Stimulated activated naive CD8-positive, alpha-beta T cell treated with anti-CD3 and anti-CD28 coated beads, Interleukin-15, Interleukin-2, amounts not matched to agents 100 ng/mL and 50 ng/mL, for 24 hours (primary cell): ENCODE data around the gene SLCO3A1.

Experiments used
- H3K27ac Mint-ChIP-seq: one replicate; pipeline ENCODE4 v1.8.0; 2021; ENCODE audit warnings: mild to moderate bottlenecking, mixed read lengths
- H3K27me3 Mint-ChIP-seq: one replicate; pipeline ENCODE4 v1.8.0; 2021; ENCODE audit warnings: mixed read lengths
- H3K36me3 Mint-ChIP-seq: one replicate; pipeline ENCODE4 v1.8.0; 2021; ENCODE audit warnings: low read depth, mixed read lengths
- H3K4me1 Mint-ChIP-seq: one replicate; pipeline ENCODE4 v1.8.0; 2021; ENCODE audit warnings: low read depth, mixed read lengths
- H3K4me3 Mint-ChIP-seq: one replicate; pipeline ENCODE4 v1.8.0; 2021; ENCODE audit warnings: mild to moderate bottlenecking, mixed read lengths
- H3K9me3 Mint-ChIP-seq: one replicate; pipeline ENCODE4 v1.8.0; 2021; ENCODE audit warnings: mixed read lengths

The SLCO3A1 gene

GRCh38 chr15:92118936-92119325 is 265.4 kb downstream of the SLCO3A1 start:
- H3K27me3 Mint-ChIP-seq, result no peaks in the 10 kb centered on the region
- H3K9me3 Mint-ChIP-seq, result peaks cover 6% of the 10 kb centered on the region
- H3K4me1 Mint-ChIP-seq, result no peaks in the 10 kb centered on the region
- H3K27ac Mint-ChIP-seq, result no peak overlapping the region
- no peak overlapping the region for H3K4me3 Mint-ChIP-seq
- H3K36me3 Mint-ChIP-seq, result peaks cover 25% of the 10 kb centered on the region

DNA sequence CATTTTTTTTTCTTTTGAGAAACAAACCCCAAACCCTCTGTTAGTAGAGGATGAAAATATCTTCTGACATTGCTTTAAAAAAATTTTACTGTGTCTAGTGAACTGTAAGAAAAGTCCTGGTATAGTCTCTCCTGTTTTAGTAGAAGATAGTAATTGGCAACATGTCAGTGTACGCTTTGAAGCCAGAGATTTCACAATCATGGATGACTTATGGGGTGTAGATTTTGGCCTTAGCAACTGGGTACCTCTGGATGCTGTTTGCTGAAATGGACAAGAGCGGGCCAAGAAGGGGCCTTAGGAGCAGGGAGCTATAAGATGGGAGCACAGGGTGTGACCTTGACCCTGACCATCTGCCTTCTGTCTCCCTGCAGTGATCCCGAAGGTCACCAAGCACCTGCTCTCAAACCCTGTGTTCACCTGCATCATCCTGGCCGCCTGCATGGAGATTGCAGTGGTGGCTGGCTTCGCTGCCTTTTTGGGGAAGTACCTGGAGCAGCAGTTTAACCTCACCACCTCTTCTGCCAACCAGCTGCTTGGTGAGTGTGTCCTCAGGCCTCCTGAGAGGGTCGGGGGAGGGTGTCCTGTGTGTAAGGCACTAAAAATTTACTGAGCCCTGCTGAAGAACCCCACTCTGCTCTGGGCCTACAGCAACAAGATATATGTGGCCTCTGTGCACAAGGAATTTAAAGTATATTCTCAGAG is 266.7 kb downstream of the SLCO3A1 start:
- Mint-ChIP-seq H3K9me3 (peaks cover 6% of the 10 kb centered on the region), H3K27ac (no peak overlapping the region)

GRCh38 chr15:92121047-92121446 is 267.5 kb downstream of the SLCO3A1 start:
- no peaks in the 10 kb centered on the region for H3K4me1 Mint-ChIP-seq
- H3K9me3 Mint-ChIP-seq, result peaks cover 6% of the 10 kb centered on the region
- no peak overlapping the region for H3K27ac Mint-ChIP-seq
- H3K4me3 Mint-ChIP-seq, result no peak overlapping the region
- H3K36me3 Mint-ChIP-seq, result peaks cover 25% of the 10 kb centered on the region
- H3K27me3 Mint-ChIP-seq, result no peaks in the 10 kb centered on the region

More for the DNA sequence above, 266.7 kb downstream of the SLCO3A1 start:
- H3K4me1 Mint-ChIP-seq, result no peaks in the 10 kb centered on the region
- H3K36me3 Mint-ChIP-seq, result peaks cover 25% of the 10 kb centered on the region
- H3K27me3 Mint-ChIP-seq, result no peaks in the 10 kb centered on the region
- no peak overlapping the region for H3K4me3 Mint-ChIP-seq

DNA sequence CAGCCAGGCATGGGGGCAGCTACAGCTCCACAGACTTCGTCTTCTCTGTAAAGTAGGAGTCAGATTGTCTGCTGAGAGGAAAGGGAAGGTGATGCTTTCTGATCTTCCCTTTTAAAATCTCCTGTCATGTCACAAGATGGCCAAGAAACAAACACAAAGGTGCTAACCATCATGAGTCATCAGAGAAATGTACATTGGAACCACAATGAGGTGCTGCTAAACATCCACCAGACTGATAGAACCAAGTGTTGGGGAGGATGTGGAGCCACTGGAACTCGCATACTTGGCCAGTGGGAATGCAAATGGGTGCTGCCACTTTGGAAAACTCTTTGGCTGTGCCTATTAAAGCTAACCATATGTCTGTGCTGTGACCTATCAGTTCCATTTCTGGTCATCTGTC is 268.8 kb downstream of the SLCO3A1 start:
- Mint-ChIP-seq H3K27ac (no peak overlapping the region), H3K4me1 (no peaks in the 10 kb centered on the region), H3K36me3 (peaks cover 29% of the 10 kb centered on the region), H3K9me3 (peaks cover 6% of the 10 kb centered on the region), H3K27me3 (no peaks in the 10 kb centered on the region), H3K4me3 (no peak overlapping the region)

DNA sequence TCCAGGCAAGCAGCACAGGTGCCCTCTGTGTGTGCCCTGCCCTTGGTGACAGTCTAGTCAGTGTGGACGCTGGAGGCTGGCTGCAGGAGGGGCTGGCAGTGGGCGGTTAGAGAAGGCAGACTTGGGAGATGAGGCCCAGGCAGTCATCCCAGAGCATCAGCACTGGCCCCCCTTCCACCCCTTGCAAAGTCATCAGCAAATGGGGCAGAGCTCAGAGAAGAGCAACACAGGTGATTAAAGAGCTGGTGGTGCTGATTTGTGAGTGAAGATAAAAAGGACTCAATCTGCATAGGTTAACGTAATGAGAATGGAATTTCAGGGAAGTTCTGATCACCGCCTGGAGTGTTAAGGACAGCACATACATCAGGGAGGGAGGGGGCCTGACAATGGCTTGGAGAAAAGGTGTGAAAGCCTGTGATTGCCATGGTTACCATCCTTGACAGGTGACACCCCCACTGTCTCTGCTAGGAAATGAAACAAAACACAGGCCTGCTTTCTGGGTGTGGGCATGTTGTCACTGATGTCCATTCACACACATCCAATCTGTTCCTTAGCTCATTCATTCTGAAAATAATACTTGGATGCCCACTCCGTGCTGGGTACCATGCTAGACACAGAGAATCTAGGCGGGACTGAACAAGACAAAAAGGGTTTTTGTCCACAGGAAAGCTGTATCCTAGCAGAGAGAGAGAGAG is 270.6 kb downstream of the SLCO3A1 start:
- Mint-ChIP-seq H3K36me3 (peaks cover 33% of the 10 kb centered on the region), H3K4me1 (no peaks in the 10 kb centered on the region), H3K4me3 (no peak overlapping the region), H3K27me3 (no peaks in the 10 kb centered on the region), H3K9me3 (peaks cover 6% of the 10 kb centered on the region), H3K27ac (no peak overlapping the region)

DNA sequence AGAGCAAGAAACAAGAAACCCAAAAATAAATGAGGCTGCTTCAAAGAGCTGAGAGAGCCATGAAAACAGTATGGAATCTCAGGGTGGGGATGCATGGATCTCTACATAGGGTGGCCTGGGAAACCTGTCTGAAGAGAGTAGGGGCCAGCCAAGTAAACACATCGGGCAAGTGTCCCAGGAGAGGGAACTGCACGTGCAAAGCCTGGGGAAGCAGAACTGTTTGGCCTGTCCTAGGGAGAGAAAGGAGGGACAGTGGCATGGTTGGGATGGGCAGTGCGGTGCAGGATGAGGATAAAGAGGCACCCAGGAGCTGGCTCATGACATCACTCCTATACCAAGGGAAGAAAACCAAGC is 271.1 kb downstream of the SLCO3A1 start:
- Mint-ChIP-seq H3K9me3 (peaks cover 6% of the 10 kb centered on the region), H3K36me3 (peaks cover 33% of the 10 kb centered on the region), H3K27ac (no peak overlapping the region), H3K4me3 (no peak overlapping the region), H3K4me1 (no peaks in the 10 kb centered on the region), H3K27me3 (no peaks in the 10 kb centered on the region)

- H3K4me1 Mint-ChIP-seq, result no peaks in the 10 kb centered on the region
- H3K36me3 Mint-ChIP-seq, result peaks cover 13% of the 10 kb centered on the region
- no peak overlapping the region for H3K4me3 Mint-ChIP-seq
- H3K27ac Mint-ChIP-seq, result no peak overlapping the region
- H3K27me3 Mint-ChIP-seq, result no peaks in the 10 kb centered on the region
- H3K9me3 Mint-ChIP-seq, result no peaks in the 10 kb centered on the region
These were observed 275.3 kb downstream of the SLCO3A1 start for GRCh38 chr15:92128788-92129187.

GRCh38 chr15:92130244-92130643 is 276.7 kb downstream of the SLCO3A1 start:
- H3K4me3 Mint-ChIP-seq, result no peak overlapping the region
- no peaks in the 10 kb centered on the region for H3K27me3 Mint-ChIP-seq
- no peaks in the 10 kb centered on the region for H3K9me3 Mint-ChIP-seq
- H3K36me3 Mint-ChIP-seq, result peaks cover 13% of the 10 kb centered on the region
- H3K4me1 Mint-ChIP-seq, result no peaks in the 10 kb centered on the region
- H3K27ac Mint-ChIP-seq, result no peak overlapping the region

DNA sequence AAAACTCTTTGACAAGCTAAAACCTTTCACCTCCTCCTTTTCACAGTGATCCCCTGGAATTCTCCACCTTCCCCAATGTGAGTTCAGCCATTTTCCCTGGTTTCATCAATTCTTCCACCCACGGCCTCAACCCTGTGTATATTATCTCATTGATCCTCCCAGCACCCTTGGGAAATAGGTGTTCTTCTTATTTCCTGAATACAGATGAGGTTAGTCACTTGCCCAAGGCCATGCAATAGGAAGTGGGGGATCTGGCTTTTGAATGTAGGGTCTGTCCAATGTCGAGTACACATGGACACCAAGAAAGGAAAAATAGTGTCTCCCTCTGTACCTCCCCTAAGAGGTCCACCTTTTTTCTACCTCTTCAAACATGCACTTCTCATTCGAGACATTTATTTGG is 277.4 kb downstream of the SLCO3A1 start:
- Mint-ChIP-seq H3K4me1 (no peaks in the 10 kb centered on the region), H3K27ac (no peak overlapping the region), H3K36me3 (peaks cover 13% of the 10 kb centered on the region), H3K4me3 (no peak overlapping the region), H3K27me3 (no peaks in the 10 kb centered on the region), H3K9me3 (no peaks in the 10 kb centered on the region)

DNA sequence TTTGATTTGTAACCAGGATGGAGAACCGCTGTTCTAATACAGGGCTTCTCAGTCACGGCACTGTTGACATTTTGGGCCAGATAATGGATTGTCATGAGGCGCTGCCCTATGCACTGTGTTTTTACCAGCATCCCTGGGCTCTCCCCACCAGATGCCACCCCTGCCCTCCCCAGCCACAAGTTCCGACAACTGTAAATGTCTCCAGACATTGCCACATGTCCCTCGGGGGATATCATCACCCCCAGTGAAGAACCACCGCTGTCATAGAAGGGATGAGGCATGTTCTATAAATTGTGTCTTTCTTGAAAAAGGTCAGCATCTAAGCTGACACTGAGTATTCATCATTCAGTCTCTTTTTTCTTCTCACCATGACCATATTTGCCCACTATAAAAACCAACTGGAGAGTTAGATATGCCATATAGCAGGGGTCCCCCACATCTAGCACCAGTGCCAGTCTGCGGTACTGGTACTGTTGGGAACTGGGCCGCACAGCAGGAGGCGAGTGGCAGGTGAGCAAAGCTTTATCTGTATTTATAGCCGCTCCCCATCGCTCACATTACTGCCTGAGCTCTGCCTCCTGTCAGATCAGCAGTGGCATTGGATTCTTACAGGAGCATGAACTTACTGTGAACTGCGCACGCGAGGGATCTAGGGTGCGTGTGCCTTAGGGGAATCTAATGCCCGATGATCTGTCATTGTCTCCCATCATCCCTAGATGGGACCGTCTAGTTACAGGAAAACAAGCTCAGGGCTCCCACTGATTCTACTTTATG is 279.7 kb downstream of the SLCO3A1 start:
- Mint-ChIP-seq H3K27me3 (no peaks in the 10 kb centered on the region), H3K27ac (no peak overlapping the region), H3K9me3 (no peaks in the 10 kb centered on the region), H3K4me1 (no peaks in the 10 kb centered on the region), H3K4me3 (no peak overlapping the region), H3K36me3 (peaks cover 5% of the 10 kb centered on the region)

DNA sequence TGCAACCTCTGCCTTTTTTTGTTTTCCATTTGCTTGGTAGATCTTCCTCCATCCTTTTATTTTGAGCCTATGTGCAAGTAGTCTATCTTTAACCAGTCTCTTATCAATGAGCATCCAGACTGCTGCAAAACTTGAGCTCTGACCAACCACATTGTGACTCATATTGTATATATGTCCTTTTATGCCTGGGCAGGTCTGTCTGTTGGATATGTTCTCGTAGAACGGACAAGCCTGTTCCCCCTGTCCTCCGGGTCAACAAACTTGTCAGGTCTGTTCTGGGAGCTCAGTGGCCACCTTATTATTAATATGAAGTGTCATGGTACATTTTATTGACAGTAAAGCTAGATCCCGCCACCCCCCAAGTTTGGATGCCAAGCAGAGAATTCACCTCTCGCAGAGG is 287.3 kb downstream of the SLCO3A1 start:
- no peaks in the 10 kb centered on the region for H3K9me3 Mint-ChIP-seq
- no peak overlapping the region for H3K4me3 Mint-ChIP-seq
- H3K27ac Mint-ChIP-seq, result no peak overlapping the region
- no peaks in the 10 kb centered on the region for H3K4me1 Mint-ChIP-seq
- H3K36me3 Mint-ChIP-seq, result peaks cover 7% of the 10 kb centered on the region
- H3K27me3 Mint-ChIP-seq, result no peaks in the 10 kb centered on the region

- H3K4me3 Mint-ChIP-seq, result no peak overlapping the region
- H3K27ac Mint-ChIP-seq, result no peak overlapping the region
- H3K4me1 Mint-ChIP-seq, result no peaks in the 10 kb centered on the region
- H3K36me3 Mint-ChIP-seq, result peaks cover 7% of the 10 kb centered on the region
- no peaks in the 10 kb centered on the region for H3K27me3 Mint-ChIP-seq
- no peaks in the 10 kb centered on the region for H3K9me3 Mint-ChIP-seq
These were observed 288.1 kb downstream of the SLCO3A1 start for GRCh38 chr15:92141607-92142006.

GRCh38 chr15:92142242-92143232 is 289.0 kb downstream of the SLCO3A1 start:
- no peaks in the 10 kb centered on the region for H3K9me3 Mint-ChIP-seq
- H3K36me3 Mint-ChIP-seq, result peaks cover 7% of the 10 kb centered on the region
- no peak overlapping the region for H3K4me3 Mint-ChIP-seq
- no peak overlapping the region for H3K27ac Mint-ChIP-seq
- H3K27me3 Mint-ChIP-seq, result no peaks in the 10 kb centered on the region
- no peaks in the 10 kb centered on the region for H3K4me1 Mint-ChIP-seq

- Mint-ChIP-seq H3K36me3 (peaks cover 7% of the 10 kb centered on the region), H3K27me3 (no peaks in the 10 kb centered on the region), H3K4me1 (no peaks in the 10 kb centered on the region), H3K9me3 (no peaks in the 10 kb centered on the region), H3K27ac (no peak overlapping the region), H3K4me3 (no peak overlapping the region)
These were observed 290.3 kb downstream of the SLCO3A1 start for GRCh38 chr15:92143765-92144164.
